CD4-positive, alpha-beta T cell treated with Interleukin-21 for 1 hour (primary cell): Measurements from ENCODE around the gene ST6GALNAC5.
"Not testable (repeated sequence)": the region's sequence is repeated elsewhere in the genome, so short reads cannot be mapped to it uniquely, and the experiment has no call there.

ENCODE experiments used
- DNase-seq: peaks from one replicate; pipeline ENCODE4 v3.0.0-alpha.2; 2020

The ST6GALNAC5 gene

GRCh38 chr1:76867342-76868130 lies at the start of gene ST6GALNAC5:
TSS of gene ST6GALNAC5 (plus strand) at chr1:76867480.
- no peak for DNase-seq

- DNase-seq, result no peak
Observed at GRCh38 chr1:76820028-76820427, 47.3 kb upstream of the ST6GALNAC5 start.

DNA sequence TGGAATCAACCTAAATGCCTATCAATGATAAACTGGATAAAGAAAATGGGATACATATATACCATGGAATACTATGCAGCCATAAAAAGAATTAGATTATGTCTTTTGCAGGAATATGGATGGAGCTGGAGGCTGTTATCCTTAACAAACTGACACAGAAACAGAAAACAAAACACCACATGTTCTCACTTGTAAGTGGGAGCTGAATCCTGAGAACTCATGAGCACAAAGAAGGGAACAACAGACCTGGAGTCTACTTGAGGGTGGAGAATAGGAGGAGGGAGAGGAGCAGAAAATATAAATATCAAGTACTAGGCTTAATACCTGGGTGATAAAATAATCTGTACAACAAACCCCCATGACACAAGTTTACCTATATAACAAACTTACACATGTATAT lies 44.3 kb upstream of the ST6GALNAC5 start:
- DNase-seq, result not testable (repeated sequence)

GRCh38 chr1:76824106-76824505 lies 43.2 kb upstream of the ST6GALNAC5 start:
- no peak for DNase-seq

DNA sequence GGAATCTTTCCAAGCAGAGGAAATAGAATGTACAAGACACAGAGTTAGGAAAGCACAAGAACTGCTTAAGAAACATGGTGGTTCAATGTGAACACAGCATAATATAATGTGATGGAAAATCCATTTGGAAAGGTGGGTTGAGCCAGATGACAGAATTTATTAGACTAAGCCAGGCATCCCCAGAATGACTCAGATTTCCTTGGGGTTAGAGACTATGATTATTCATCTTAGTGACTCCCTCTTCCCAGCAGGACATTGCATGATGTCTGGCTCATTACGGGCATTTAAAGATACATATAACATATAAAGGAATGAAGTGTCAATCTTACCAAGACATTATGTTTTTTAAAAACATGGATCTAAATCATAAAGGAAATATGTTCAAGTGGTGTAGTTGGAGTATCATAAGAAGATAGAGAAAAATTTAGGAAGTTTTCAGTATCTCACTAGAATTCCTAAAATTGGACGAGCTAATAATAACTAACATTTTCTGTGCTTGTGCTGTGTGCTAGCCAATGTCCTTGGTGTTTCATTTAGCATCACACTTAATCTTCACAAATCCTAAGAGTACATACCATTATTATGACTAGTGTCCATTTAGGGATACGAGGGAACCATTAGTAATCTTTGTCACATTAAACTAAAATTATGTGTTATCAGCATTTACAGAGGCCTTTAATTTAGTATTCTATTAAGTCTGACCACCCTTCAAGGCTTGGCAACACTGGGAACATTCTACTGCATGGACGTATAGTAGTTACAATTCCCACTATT lies 41.0 kb upstream of the ST6GALNAC5 start:
- DNase-seq, result no peak

- DNase-seq, result no peak
Observed at GRCh38 chr1:76827066-76827465, 40.2 kb upstream of the ST6GALNAC5 start.

DNA sequence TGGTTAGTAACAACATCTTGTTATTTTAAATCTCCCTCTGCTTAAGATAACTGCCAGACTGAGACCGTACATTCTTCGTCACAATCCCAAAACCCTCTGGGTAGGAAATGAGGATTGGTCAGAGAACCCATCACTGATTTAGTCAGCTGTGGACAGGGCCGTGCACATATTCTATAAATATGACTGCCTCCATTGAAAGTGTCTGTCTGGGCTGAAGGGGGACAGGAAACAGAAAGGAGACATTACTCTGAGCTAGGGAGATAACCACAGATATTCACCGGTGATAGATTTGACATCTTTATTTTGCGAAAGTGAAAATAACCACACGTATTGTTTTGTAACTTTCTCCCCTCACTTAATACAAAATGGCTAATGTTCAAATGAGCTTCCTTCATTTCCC lies 36.9 kb upstream of the ST6GALNAC5 start:
- DNase-seq, result no peak

GRCh38 chr1:76832521-76832920 lies 34.8 kb upstream of the ST6GALNAC5 start:
- DNase-seq, result no peak

- no peak for DNase-seq
Observed at GRCh38 chr1:76833151-76833550, 34.1 kb upstream of the ST6GALNAC5 start.

GRCh38 chr1:76833856-76834255 lies 33.4 kb upstream of the ST6GALNAC5 start:
- DNase-seq, result no peak

GRCh38 chr1:76835203-76835602 lies 32.1 kb upstream of the ST6GALNAC5 start:
- no peak for DNase-seq

DNA sequence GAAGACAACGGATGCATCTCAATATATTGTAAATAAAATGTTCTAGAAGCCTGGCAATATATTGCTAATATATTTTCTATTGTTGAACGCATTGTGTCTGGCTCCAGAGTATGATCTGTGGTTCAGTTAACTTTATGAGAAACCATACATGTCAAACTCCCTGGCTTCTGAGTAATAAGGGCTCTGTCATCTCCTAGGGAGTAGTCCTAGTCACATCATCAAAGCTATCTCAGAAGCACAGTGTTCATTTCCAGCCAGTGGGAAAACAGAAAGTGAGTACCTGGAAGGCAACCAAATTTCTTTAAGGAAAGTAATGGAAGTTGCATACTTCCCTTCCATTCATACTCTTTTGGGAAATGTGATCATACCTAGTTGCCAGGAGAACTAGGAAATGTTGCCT lies 27.0 kb upstream of the ST6GALNAC5 start:
- no peak for DNase-seq

GRCh38 chr1:76841460-76841859 lies 25.8 kb upstream of the ST6GALNAC5 start:
- DNase-seq, result no peak

DNA sequence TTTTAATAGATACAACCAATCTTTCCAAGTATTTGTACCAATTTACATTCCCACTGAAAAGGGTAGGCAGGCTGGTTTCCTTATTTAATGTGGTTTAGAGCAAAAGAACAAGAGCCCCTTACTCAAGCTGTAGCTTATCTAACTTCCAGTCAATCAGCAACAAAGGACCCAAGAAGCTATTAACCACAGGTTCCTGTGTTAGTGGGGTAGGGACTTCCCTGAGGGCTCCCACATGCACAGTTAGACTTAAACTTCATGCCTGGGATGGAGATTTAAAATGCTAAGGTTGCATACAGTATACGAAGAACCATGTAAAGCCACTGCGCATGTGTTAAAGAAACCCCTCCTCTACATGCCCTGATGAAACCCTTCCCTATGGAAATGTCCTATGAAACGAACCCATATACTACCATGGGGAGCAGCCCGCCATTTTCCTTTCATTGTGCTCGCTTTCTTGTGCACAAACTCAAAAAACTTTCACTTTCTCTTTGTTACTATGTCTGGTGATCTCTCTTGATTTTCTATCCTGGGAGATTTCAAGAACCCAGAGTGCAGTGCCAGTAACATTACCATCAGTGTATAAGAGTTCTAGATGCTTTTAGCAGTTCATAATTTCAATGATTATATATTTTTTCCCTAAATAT lies 23.3 kb upstream of the ST6GALNAC5 start:
- peak; percentile 13 for DNase-seq

DNA sequence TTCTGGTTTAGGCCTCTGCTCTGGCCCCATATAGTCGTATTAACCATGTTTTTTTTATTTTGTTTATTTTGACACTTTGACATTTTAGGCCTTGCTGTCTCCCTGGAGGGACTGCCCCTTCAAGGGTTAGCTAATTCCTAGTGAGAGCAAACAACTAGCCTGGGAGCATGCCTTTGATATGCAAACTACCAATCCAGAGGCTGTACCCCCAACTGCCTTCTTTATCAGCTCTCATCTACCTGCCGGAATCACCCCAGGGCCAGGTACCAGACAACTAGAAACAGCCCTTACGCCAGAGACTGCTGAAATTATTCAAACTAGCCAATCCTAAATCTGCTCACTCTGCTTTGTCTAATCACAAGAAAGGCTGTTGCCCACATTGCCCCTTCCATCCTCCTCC lies 13.0 kb upstream of the ST6GALNAC5 start:
- DNase-seq, result no peak

DNA sequence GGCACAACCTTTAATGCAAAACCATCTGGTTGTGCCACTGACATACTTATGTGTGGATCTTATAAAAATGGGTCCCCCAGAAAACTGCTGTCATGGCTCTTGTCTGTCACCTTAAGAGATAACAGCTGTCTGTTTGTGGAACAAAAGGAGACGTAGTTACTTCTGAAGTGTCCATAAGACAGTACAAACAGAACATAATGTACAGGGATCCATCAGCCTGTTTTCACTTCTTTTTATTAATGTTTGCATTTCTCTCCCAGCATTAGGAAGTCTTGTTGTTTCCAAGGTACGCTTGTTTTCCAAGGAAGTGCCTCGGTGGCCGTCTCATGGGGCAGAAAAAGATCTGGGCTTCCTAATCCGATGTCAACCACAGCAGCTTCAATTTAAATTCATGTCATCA lies 11.2 kb upstream of the ST6GALNAC5 start:
- no peak for DNase-seq

DNA sequence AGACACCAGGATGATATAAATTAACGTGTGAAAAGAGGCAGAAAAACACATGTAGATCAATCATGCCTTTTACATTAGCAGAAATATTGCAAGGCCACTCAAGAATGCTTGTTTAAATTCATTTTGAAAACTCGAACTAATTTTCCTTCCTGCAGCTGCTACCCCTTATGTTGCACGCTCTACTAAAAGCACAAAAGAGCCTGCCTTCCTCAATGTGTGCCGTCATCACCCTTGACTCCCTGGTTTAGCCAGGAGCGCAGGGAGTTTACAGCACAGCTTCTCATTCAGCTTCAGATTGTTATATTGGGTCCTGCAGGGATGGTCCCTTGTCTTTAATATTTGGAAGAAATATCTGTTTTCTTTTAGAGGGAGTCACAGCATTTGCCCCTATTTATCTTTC lies 10.1 kb upstream of the ST6GALNAC5 start:
- no peak for DNase-seq

- no peak for DNase-seq
Observed at GRCh38 chr1:76857973-76858372, 9.3 kb upstream of the ST6GALNAC5 start.

DNA sequence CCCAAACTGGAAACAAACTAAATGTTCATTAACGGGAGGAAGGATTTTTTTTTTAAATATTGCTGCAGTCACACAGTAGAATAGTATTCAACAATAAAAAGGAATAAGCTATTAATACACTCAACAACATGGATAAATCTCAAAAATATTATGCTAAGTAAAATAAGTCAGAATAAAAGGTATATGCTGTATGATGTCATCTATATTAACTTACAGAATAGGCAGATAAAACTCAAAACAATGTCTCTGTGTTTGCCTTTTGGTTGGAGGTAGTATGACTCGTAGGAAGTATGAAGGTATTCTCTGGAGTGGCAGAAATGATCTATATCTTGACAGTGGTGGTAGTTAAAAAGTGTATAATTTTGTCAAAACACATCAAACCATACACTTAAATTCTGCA lies 6.1 kb upstream of the ST6GALNAC5 start:
- DNase-seq, result no peak

DNA sequence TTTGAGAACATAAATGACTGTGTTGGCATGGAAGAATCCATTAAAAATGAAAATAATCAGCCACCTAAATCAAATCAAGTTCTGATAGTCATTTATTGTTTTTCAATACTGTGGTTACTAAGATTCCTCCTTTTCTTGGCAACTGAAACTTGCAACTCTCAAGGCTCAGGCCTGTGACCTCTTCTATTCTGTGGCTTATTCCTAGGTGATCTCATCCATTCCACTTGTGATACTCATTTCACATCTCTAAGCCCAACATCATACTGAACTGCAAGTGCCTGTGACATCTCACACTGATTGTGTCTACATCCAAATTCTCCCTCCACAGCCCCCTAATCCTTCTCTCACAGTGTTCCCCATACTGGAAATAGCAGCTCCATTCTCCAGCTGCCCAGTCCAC lies 4.8 kb upstream of the ST6GALNAC5 start:
- DNase-seq, result no peak

- DNase-seq, result no peak
Observed at GRCh38 chr1:76864383-76864782, 2.9 kb upstream of the ST6GALNAC5 start.

DNA sequence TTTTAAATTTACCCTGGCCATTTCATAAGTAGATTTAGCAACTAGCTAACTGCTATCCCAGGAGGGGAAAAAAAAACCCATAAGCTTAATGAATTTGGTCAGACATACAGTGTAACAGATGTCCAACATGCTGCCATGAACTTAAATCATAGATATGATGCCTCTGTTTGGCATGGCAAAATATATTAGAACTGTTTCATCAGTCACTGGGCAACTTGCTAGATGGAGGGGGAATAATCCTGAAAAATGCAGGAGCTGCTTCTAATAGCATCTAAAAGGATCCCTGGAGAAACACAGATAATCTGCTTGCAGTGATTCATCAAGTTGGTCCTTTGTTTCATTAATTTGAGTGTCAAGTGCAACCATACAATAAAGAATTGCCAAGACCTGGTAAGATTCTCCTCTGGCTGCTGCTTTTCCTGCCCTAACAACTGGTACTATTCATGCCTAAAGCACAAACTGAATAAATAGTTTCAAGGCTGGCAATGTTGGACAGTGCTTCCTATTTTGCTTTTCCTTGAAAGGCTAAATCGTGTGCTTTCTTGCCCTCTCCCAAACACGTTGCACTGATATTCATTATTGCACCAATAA lies 1.5 kb upstream of the ST6GALNAC5 start:
- no peak for DNase-seq

GRCh38 chr1:76866566-76866965 lies 714 bp upstream of the ST6GALNAC5 start:
- no peak for DNase-seq
